Heart right ventricle (tissue), 16 donors: Measurements from ENCODE around the gene CORO7. TPM values are rescaled to one million over a fixed set of nuclear protein-coding genes. Genes with fewer than 3 reads are reported as not detected.

Experiments
- ATAC-seq, 8 donors: fragments of 200-7000 bp; cut with Tn5 transposase; one replicate each; pipeline ENCODE4 v1.9.1; 2020; ENCODE audit warnings: mild to moderate bottlenecking in 8 of 8, moderate library complexity in 8 of 8, moderate number of reproducible peaks in 1 of 8
- DNase-seq, 2 donors: peaks; one replicate each; pipeline ENCODE4 v3.0.0-alpha.2; 2020
- H3K27ac ChIP-seq, 10 donors: fragments of 200-600 bp; sonication (generic) in 2 of 10; one replicate each; pipeline versions ENCODE4 v1.5.0 to v1.8.0; 2020 to 2022; ENCODE audit warnings: mild to moderate bottlenecking in 3 of 10
- H3K27me3 ChIP-seq, 7 donors: fragments of 200-600 bp; one replicate each; pipeline ENCODE4 v1.8.0; 2021 to 2022; ENCODE audit warnings: mild to moderate bottlenecking in 2 of 7
- H3K36me3 ChIP-seq, 9 donors: fragments of 200-600 bp; sonication (generic) in 1 of 9; one replicate each; pipeline versions ENCODE4 v1.5.0 to v1.8.0; 2020 to 2022; ENCODE audit warnings: mild to moderate bottlenecking in 2 of 9
- H3K4me1 ChIP-seq, 9 donors: fragments of 200-600 bp; sonication (generic) in 1 of 9; one replicate each; pipeline versions ENCODE4 v1.5.0 to v1.8.0; 2020 to 2022; ENCODE audit warnings: mild to moderate bottlenecking in 4 of 9
- H3K4me3 ChIP-seq, 10 donors: fragments of 200-600 bp; sonication (generic) in 2 of 10; one replicate each; pipeline versions ENCODE4 v1.5.0 to v1.8.0; 2020 to 2022; ENCODE audit warnings: mild to moderate bottlenecking in 7 of 10, moderate library complexity in 2 of 10
- H3K9me3 ChIP-seq, 11 donors: fragments of 200-600 bp in 10 of 11; sonication (generic) in 2 of 11; one replicate each; pipeline versions ENCODE4 v1.5.0 to v1.8.0; 2013 to 2022; ENCODE audit warnings: mild to moderate bottlenecking in 2 of 11, control low read depth in 1 of 11, moderate library complexity in 1 of 11
- CTCF ChIP-seq, 9 donors: fragments of 200-600 bp; sonication (generic) in 2 of 9; IDR thresholded peaks; one replicate each; pipeline versions ENCODE4 v1.5.0 to v1.8.0; 2021 to 2022; ENCODE audit warnings: antibody characterized with exemption in 9 of 9, mild to moderate bottlenecking in 5 of 9, moderate library complexity in 1 of 9
- WGBS, 2 donors: extraction: QIAGEN DNeasy Blood & Tissue Kit; methylation state at CpG; one replicate each; pipeline ENCODE4 v1.1.7; 2013; ENCODE audit warnings: inconsistent platforms in 1 of 2; 5-methylcytosine and 5-hydroxymethylcytosine counted together
- intact Hi-C, 10 donors: fragments of 100-400 bp; cut with DNase I; formaldehyde crosslinking; loops; one replicate each; pipeline versions ENCODE4 v1.11.1 to v1.14.2; 2022
- polyA plus RNA-seq, 2 donors: library from polyadenylated mRNA; stranded (reverse); fragments of 200-250 nt; gene quantifications; one replicate each; pipeline ENCODE4 v1.2.3, GENCODE V29; 2013
- total RNA-seq, 10 donors: library from RNA; stranded (reverse); fragmentation: NEBNext Ultra II Directional in 3 of 10; extraction: Animal tissue kit (Norgen Biotek cat#: 25700) in 3 of 10; gene quantifications; one replicate each; pipeline versions ENCODE4 v1.2.1 to v1.2.4, GENCODE V29; 2021 to 2023
- donor health status: Arrhythmogenic right ventricular cardiomyopathy.
- donor health status: ischemic (EF 13 %, LVEDD 7.1; RV severe dilation, severe dysfunction).
- donor health status: healthy with polysubstance abuse.
- donor health status: DM: no; HTN: yes; CAD: no.
- donor health status: DM: no; HTN: no; CAD: no.
- donor health status: ischemic (EF 25% LVEDD 6.9; RV normal size, moderate dysfunction).
- donor health status: ischemic (EF 25% LVEDD 5.7; RV mildly dilated, moderate dysfunction).
- donor health status: healthy.
- donor health status: DM: yes; HTN: yes; CAD: no.
- donor health status: Ischemic cardiomyopathy.
- donor health status: ischemic (EF 35%, LVEDD 5.7; RV mildly dilated, moderate dysfunction).
- donor health status: nonischemic (EF 11% LVEDD 7.7; RV severe dilation, severe dysfunction).
- donor health status: DM: yes; HTN: yes; CAD: no.
- donor health status: PGD.
- donor health status: ischemic (EF 29% LVEDD 5.4; RV normal size, mild dysfunction).
- donor health status: nonischemic (EF 23%, LVEDD 6.1; RV moderate dilation, normal function).

CORO7 gene
- total and polyA plus RNA-seq, 12 donors: 6.5 to 21.8 (median 10.9) TPM

- H3K27me3 ChIP-seq: no peaks in the 10 kb centered on the region
- DNase-seq (no peak), ATAC-seq (no peak)
- no peak for TF ChIP-seq CTCF (IDR thresholded peaks at IDR 0.05)
- H3K4me3 ChIP-seq: no peak overlapping the region
- H3K4me1 ChIP-seq: peaks cover 0 to 23% (median 9%) of the 10 kb centered on the region in 9 donors
- no peak overlapping the region for H3K27ac ChIP-seq
- no peaks in the 10 kb centered on the region for H3K9me3 ChIP-seq
- H3K36me3 ChIP-seq: peaks cover 0 to 70% (median 14%) of the 10 kb centered on the region in 9 donors
- WGBS, 2 donors: 95 to 97% methylated on average over 12 of the region's 12 CpGs
- intact Hi-C loops: no loop called here
These were observed 50.8 kb downstream of the CORO7 start for GRCh38 chr16:4365615-4366014.

- 96 to 98% methylated on average over 9 to 10 of the region's 10 CpGs for WGBS, 2 donors
- Histone ChIP-seq H3K4me3 (no peak overlapping the region), H3K9me3 (no peaks in the 10 kb centered on the region), H3K27ac (no peak overlapping the region), H3K4me1 (peaks cover 0 to 17% (median 4%) of the 10 kb centered on the region in 9 donors), H3K36me3 (peaks cover 0 to 74% (median 14%) of the 10 kb centered on the region in 9 donors), H3K27me3 (no peaks in the 10 kb centered on the region)
- no peak for ATAC-seq
- no peak for TF ChIP-seq CTCF (IDR thresholded peaks at IDR 0.05)
- intact Hi-C loops: no loop called here
- no peak for DNase-seq
These were observed 51.4 kb downstream of the CORO7 start for GRCh38 chr16:4365014-4365406.

- intact Hi-C loops: no loop called here
- H3K4me3 ChIP-seq: no peak overlapping the region
- H3K9me3 ChIP-seq: no peaks in the 10 kb centered on the region
- H3K27me3 ChIP-seq: no peaks in the 10 kb centered on the region
- no peak for ATAC-seq
- peaks cover 0 to 78% (median 14%) of the 10 kb centered on the region in 9 donors for H3K36me3 ChIP-seq
- WGBS, 2 donors: 93 to 95% methylated on average over 36 to 37 of the region's 37 CpGs
- no peak for DNase-seq
- no peak overlapping the region for H3K27ac ChIP-seq
- H3K4me1 ChIP-seq: peaks cover 0 to 11% (median 0%) of the 10 kb centered on the region in 9 donors
- TF ChIP-seq CTCF (IDR thresholded peaks at IDR 0.05): no peak
These were observed 52.0 kb downstream of the CORO7 start for GRCh38 chr16:4364196-4365013.

- Histone ChIP-seq H3K27ac (no peak overlapping the region), H3K4me1 (no peaks in the 10 kb centered on the region), H3K36me3 (peaks cover 0 to 88% (median 14%) of the 10 kb centered on the region in 9 donors), H3K27me3 (no peaks in the 10 kb centered on the region), H3K9me3 (no peaks in the 10 kb centered on the region), H3K4me3 (no peak overlapping the region)
- no peak for TF ChIP-seq CTCF (IDR thresholded peaks at IDR 0.05)
- WGBS, 2 donors: 91% methylated on average over 19 of the region's 19 CpGs
- intact Hi-C loops: no loop called here
- DNase-seq (no peak), ATAC-seq (no peak)
These were observed 53.8 kb downstream of the CORO7 start for GRCh38 chr16:4362476-4363135.
